NCI-H2081 (cell line): ENCODE data around the gene FRMPD1.

Experiments
- DNase-seq, 2 experiments: peaks; one replicate each; lab custom pipeline; 2025; lab: John Stamatoyannopoulos, UW

Gene FRMPD1

GRCh38 chr9:37626708-37627292 is 24.0 kb upstream of the FRMPD1 start:
- no peak for DNase-seq

DNA sequence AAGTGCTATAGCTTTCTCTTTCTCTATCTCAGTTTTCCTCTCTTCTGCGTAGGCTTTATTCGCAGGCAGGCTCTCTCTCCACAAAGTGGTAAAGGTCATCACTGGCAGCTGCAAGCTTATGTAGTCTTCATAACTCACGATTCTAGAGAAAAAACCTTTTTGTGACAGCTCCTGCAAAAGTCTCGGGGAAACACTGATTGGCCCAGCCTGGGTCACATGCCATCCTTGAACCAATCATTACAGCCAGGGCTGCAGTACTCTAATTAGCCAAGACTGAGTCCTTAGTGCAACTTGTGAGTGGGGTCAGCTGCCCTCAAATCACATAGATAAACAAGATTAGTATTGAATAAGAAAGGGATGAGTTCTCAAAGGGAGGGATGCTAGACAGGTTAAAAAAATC is 18.3 kb upstream of the FRMPD1 start:
- no peak for DNase-seq

DNA sequence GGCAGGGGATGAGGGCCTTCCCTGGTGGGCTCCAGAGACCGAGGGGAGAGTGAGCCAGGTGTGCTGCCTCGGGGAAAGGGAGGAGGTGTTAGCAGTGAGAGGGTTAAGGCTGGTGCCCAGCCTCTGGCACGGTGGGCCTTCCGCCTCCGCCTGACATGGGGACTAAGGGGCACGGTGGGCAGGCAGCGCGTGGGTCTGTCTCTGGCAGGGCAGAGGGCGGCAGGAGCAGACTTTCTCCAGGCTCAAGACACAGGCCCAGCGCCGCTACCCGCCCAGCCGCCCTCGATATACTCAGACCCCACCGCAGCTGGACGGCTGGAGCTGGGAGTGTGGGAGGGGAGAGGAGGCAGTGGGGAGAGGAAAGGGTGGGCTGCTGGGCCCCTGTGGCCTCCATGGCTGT is 14.9 kb upstream of the FRMPD1 start:
- DNase-seq = no peak

GRCh38 chr9:37636511-37637448 is 14.0 kb upstream of the FRMPD1 start:
- no peak for DNase-seq

GRCh38 chr9:37639109-37639762 is 11.5 kb upstream of the FRMPD1 start:
- DNase-seq = no peak

DNA sequence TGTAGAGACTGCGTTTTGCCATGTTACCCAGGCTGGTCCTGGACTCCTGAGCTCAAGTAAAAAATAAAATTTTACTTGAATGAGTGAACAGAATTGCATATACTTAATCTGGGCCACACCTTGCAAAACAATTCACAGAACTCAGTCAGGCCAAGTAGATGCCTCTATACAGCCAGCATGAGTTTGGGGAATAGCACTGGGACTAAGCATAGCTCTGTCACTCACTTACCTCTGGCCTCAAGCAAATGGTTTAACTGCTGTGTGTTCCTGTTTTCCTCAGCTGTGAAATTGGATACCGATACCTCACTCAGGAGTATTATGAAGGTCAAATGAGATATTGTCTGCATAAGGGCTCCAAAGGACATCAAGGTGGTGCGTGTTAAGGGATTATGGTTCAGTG is 10.9 kb upstream of the FRMPD1 start:
- DNase-seq = no peak

DNA sequence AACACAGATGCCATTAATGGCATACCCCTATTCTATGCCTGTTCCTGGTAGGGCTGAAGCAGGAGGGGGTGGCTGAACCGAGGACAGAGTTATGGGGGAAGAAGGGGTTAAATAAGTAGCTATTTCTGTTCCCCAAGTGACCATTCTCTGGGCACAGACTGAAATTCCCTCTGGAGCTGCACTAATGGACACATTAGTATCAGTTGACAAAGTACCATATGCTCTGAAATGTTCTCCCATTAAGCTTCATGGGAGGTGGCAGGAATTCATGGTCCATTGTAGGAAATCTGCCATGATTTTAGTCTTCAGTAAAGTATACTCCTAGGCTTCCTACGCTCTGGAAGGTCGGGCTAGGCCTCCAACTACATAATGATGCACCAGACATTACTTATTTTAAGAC is 10.5 kb upstream of the FRMPD1 start:
- no peak for DNase-seq

GRCh38 chr9:37641331-37641730 is 9.4 kb upstream of the FRMPD1 start:
- no peak for DNase-seq

GRCh38 chr9:37643214-37643613 is 7.5 kb upstream of the FRMPD1 start:
- no peak for DNase-seq

GRCh38 chr9:37645903-37646506 is 4.7 kb upstream of the FRMPD1 start:
- DNase-seq = no peak

DNA sequence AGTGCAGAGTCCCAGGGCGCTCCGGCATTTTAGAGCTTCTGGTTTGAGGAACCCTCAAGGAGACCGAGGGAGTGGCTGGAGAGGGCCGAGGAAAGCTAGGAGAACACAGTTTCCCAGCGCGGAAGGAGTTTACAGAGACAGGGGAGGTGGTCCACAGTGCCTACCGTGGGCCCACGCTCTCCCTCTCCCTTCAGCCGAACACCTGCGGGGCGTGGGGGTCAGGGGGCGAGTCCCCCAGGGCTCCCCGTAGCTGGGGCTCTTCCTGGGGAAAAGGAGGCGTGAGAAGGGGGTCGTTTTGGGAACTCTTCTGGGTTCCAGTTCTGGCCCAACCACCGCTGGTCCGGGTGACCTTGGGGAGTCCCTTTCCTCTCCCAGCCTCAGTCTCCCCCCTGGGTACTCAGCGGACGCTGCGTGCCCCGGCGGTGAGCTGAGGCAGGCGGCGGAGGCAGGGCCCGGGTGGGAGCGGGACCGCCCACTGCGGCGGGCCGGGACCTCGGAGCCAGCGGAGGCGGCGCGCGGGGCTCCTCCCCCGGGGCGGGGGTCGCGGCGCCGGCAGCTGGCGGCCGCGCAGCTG is 368 bp upstream of the FRMPD1 start:
- DNase-seq = no peak

GRCh38 chr9:37652261-37652660 is 1.5 kb downstream of the FRMPD1 start:
- no peak for DNase-seq

DNA sequence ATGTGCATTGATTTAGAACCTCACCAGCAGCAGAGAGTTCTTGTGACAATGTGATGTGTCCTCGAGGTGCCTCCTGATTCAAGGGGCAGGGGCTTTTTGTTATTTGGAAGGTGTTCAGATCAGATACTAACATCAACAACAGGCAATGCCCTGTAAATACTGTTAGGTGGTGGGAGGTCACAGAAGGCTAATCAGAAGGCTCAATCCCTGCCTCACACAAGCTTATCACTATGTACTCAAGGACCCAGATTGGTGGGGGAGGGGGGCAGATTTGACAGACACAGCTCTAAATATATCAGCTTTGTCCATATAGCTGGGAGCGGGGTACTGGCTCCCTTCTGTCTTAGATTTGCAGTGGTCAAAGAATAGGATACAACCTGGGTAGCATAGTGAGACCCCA is 2.6 kb downstream of the FRMPD1 start:
- no peak for DNase-seq

DNA sequence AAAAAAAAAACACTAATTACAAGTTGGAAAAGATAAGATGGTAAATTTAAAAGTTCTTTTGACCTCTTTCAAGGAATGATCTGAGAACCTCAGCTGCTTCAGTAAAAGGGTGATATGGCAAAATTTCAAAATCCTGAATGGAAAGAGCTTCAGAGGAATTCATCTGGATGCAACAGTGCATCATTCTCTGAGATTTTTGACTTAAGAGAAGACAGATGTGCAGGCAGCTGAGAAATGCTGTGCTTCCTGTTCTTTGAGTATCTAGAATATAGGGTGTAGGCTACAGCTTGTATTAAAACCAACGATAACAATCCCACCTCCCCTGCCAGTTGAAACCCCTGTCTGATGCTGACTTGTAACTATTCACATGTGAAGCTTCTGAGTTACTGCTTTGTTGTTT is 6.2 kb downstream of the FRMPD1 start:
- DNase-seq = no peak

- DNase-seq = no peak
Measured at GRCh38 chr9:37660691-37661090, 9.9 kb downstream of the FRMPD1 start.

DNA sequence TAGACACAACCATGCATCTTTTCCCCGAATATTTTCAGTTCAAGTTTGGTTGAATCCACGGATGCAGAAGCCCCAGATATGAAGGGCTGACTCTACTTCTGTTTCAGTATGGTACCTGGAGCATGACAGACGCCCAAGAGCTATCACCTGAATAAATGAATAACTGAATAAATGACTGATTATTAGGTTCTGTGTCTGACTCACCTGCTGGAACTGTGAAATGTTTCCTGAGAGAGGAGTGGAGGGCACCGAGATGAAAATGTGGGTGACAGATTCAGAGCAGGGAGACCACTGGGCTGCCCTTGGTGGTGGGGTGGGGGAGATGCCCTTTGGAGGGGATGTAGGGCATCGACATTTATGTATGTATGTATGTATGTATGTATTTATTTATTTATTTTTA is 13.2 kb downstream of the FRMPD1 start:
- DNase-seq = no peak

DNA sequence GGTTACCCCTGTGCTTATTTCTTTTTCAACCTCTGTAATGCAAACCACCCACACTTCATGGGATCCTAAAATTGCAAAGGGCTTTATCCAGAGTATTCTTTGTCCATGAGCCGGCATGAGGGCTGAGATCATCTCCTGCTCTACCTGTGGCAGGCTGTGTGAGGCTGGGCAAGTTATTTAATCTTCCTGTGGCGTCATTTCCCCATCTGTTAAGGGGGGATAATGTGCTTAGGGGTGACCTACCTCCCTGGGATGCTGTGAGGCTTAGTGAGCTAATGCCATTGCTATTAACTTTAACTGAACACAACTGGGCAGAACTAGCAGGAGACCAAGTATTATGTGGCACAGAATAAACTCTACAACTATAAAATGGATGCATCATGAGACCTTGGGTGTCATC is 17.0 kb downstream of the FRMPD1 start:
- DNase-seq = no peak

- DNase-seq = no peak
Measured at GRCh38 chr9:37668116-37668601, 17.4 kb downstream of the FRMPD1 start.

DNA sequence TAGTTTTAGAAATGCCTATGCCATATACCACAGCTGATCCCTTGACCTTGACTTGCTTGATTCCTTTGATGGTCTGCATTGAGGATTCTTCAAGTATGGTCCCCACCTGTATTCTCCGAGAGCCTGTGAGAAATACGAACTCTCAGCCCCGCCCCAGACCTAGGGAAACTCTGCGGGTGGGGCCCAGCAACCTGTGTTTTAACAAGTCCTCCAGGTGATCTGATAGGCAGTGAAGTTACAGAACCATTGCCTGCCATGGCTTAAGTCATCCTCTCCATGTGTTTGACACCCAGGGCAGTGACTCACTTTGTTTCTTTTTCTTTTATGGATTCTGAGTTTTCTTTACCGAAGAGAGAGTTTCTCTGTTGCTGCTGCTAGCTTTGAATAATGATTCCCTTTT is 18.5 kb downstream of the FRMPD1 start:
- no peak for DNase-seq

GRCh38 chr9:37675661-37676060 is 24.9 kb downstream of the FRMPD1 start:
- peak; percentile 56 to 85 for DNase-seq

- DNase-seq = peak; percentile 86 to 96
Measured at GRCh38 chr9:37676411-37676830, 25.7 kb downstream of the FRMPD1 start.

DNA sequence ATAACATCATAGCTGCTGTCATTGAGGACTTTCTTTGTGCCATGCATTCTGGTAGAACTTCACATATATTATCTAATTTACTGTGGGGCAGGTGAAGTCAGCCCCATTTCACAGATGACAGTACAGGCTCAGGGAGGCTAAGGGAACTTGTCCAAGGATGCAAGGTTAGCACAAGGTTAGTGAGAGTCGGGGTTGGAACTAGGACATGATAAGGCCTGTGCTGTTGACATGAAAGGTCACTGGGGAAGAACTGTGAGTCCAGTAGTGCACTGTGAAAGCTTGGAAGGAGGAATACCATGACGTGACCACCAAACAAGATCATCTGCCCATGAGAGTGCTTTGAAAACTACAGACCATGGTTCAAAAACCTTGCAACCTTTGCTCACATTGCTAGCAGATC is 26.7 kb downstream of the FRMPD1 start:
- DNase-seq = no peak
